DMS114 treated with DMSO at 0.1 percent for 48 hours (cell line): ENCODE measurements around the gene LRRFIP2.
"Not testable (repeated sequence)": the region's sequence is repeated elsewhere in the genome, so short reads cannot be mapped to it uniquely, and the experiment has no call there.

Source experiments
- DNase-seq: peaks from one replicate; lab custom pipeline; 2025; ENCODE audit not compliant: unreplicated experiment; lab: John Stamatoyannopoulos, UW

The LRRFIP2 gene

DNA sequence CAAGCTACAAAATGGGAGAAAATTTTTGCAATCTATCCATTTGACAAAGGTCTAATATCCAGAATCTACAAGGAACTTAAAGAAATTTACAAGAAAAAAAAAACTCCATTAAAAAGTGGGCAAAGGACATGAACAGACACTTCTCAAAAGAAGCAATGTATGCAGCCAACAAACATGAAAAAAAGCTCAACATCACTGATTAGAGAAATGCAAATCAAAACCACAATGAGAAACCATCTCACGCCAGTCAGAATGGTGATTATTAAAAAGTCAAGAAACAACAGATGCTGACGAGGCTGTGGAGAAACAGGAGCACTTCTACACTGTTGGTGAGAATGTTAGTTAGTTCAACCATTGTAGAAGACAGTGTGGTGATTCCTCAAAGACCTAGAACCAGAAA, 27.5 kb downstream of the LRRFIP2 start:
- not testable (repeated sequence) for DNase-seq

DNA sequence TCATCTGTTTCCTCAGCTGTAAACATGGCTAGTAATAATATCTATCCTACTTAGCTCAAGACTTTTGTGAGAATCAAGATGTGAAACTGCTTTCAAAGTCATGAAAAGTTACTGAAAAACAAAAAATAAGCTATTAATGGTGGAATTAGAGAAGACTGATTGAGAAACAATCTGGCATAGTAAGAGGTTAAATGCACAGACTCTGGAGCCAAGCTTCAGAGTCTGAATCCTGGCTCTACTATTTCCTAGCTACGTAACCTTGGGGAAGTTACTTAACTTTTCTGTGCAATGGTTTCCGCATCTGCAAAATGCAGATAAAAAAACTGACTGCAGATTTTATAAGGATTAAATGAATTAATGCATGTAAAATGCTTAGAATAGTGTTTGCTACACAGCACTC, 28.8 kb downstream of the LRRFIP2 start:
- DNase-seq: no peak

DNA sequence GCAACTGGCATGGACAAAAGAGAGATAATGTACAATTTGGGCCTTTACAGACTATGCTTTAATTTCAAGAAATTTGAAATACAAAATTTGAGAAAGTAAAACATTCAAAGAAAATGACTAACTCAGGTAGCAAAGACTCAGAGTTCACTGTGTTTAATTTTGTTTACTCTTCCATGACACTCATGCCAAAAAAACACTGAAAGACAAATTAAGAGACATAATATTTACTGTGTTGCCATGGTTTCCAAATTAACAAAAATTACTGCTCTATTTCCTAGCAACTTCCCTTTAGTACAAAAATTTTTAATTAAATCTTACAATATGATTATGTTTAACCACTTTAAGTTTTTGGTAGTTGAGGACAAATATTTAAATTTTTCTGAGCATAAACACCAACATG, 29.6 kb downstream of the LRRFIP2 start:
- no peak for DNase-seq

DNA sequence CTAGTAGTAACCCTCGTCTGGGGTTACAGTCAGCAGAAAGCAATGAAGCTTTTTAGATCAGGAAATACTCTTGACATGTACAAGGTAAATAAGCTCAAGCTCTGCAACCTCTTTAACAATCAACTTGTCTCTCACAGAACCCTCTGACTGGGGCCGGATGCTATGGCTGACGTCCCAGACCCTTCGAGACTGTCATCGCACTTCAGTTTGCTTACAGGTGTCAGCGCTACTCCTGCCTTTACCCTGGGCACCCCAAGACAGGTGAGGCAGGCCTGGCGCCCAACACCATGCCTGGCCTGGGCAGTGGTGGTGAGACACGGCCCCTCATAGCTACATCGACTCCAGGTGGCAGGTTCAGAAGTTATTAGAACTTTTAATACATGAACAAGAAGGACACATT, 30.6 kb downstream of the LRRFIP2 start:
- DNase-seq: no peak

DNA sequence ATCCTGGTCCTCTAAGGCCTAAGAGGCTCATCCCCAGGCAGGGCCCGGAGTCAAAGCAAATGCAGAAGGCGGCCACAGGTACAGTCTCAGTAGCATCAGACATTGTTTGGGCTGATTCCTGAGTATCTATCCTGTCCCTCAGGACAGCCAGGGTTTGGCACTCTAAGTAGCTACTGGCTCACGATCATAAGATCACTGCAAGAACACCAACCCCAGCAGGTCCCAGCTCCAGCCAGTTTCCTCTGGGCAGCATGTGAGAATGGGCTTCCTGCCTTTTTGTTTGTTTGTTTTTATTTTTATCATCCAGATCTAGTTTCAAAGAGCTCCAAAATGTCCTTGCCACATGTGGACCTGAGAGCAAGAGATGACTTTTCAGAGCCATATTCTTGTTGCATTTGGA, 32.7 kb downstream of the LRRFIP2 start:
- no peak for DNase-seq

DNA sequence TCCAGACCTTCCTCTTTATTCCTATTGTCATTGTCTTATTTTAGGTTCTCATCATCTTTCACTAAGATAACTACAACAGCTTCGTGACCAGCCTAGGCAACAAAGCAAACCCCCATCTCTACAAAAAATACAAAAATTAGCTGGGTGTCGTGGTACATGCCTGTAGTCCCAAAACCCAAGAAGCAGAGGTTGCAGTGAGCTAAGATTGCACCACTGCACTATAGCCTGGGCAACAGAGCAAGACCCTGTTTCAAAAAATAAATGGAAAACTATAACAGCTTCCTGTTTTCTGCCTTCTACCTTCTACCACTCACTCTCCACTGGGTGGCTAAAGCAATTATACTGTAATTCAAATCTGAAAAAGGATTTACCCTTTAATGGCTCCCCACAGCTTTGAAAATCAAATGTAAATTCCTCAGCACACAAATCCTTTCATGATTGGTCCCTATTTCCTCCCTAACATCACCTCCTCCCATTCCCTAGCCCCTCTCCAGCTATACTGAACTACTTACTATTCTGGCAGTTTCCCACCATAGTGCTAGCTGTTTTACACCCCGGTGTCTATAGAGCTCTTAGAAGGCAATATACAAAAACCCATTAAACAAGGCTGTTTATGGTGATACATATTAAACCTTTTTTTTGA, 33.4 kb downstream of the LRRFIP2 start:
- no peak for DNase-seq

DNA sequence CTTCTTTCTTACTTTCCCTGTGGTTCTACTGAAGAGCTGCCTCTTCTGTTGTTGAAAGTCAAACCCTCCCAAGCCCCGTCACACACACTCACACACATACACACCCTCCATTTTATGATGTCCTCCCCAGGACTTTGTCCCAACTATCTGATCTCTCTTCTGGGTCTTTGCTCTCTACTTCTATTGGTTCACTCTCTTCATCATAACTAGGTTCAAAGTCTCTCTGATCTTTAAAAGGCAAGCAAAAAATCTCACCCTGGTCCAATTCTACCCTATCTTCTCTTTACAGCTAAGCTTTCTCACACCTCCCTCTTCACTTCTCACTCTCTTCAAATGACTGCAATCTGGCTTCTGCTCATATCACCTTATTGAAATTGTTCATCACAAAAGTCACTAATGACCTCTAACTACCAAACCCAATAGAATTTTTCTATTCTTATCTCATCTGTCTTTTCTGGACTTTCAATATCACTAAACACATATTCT, 34.8 kb downstream of the LRRFIP2 start:
- no peak for DNase-seq

DNA sequence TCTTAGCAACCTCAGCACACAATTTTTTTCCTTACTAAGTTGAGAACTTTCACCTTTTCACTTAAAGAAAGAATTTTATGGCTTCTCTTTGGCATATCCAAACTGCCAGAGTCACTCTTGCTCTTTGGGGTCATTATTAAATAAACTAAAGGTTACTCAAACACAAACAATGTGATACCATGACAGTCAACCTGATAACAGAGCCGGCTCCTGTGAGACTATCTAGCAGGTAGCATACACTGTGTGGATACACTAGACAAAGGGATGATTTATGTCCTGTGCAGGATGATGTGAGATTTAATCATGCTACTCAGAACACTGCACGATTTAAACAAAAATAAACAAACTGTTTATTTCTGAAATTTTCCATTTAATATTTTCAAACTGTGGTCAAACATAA, 35.6 kb downstream of the LRRFIP2 start:
- no peak for DNase-seq

DNA sequence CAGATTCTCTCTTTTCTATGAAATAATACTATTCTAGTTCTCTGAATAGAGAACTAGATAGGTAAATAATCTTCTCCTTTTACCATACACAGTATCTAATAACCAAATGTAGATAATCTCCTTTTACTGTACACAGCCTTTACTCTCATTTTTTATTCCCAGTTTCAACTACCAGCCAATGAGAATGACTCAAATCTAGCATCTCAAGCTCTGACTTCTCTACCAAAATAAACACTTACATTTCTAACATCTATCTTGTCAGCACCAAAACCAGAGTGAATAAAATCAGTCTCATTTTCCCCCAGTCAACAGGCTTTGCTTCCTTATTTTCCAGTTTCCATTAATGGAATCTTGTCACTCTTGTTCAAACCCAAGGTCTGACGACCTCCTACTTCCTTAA, 36.9 kb downstream of the LRRFIP2 start:
- DNase-seq: no peak

DNA sequence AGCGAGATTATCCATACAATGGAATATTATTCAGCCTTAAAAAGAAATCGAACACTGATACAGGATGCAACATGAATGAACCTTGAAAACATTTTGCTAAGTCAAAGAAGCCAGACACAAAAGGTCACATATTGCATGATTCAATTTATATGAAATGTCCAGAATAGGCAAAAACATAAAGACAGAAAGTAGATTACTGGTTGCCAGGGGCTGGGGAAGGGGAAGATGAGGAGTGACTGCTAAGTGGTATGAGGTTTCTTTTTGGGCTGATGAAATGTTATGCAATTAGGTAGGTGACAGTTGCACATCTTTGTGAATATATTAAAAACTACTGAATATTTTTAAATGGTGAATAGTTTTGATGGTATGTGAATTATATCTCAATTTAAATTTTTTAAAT, 38.3 kb downstream of the LRRFIP2 start:
- no peak for DNase-seq

DNA sequence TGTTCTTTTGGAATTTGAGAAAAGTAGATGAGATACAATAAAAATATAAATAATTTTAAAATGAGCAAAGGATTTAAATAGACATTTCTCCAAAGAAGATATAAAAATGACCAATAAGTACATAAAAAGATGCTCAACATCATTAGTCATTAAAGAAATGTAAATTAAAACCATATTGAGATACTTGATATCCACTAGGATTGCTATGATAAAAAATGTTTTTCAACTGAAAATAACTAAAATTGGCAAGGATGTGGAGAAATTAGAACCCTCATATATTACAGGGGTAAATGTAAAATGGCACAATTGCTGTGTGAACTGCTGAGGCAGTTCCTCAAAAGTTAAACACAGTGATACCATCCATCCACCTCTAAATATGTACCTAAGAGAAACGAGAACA, 38.8 kb downstream of the LRRFIP2 start:
- DNase-seq: no peak

DNA sequence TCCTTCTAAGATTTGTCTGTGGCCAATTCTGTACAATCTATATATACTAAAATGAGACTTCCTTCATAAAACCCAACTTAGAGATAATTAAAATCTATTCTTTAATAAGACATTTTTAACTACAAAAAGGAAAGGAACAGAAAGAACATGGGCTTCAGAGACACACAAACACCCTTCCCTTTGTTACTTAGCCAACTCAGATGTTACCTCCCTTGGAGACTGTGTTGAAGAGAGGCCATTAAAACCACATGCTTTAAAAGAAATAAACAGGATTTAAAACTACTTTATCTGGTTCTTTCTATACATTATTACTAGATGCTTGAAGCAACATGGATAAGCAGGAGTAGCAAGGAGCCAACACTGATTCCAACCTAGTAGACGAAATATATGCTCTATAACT, 42.0 kb downstream of the LRRFIP2 start:
- no peak for DNase-seq

DNA sequence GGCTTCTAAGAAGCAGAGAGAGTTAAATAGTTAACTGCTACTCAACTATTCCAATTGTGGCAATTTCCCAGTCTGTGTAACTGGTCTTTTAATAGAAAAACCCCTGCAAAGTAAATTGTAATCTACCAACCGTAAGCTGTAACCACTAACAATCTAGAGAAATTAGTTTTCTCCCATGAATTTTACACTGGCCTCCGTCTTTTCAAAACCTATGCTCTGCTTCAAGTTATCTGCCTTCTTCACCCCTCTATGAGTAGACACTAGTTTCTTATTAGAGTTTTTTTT, 42.6 kb downstream of the LRRFIP2 start:
- DNase-seq: no peak

DNA sequence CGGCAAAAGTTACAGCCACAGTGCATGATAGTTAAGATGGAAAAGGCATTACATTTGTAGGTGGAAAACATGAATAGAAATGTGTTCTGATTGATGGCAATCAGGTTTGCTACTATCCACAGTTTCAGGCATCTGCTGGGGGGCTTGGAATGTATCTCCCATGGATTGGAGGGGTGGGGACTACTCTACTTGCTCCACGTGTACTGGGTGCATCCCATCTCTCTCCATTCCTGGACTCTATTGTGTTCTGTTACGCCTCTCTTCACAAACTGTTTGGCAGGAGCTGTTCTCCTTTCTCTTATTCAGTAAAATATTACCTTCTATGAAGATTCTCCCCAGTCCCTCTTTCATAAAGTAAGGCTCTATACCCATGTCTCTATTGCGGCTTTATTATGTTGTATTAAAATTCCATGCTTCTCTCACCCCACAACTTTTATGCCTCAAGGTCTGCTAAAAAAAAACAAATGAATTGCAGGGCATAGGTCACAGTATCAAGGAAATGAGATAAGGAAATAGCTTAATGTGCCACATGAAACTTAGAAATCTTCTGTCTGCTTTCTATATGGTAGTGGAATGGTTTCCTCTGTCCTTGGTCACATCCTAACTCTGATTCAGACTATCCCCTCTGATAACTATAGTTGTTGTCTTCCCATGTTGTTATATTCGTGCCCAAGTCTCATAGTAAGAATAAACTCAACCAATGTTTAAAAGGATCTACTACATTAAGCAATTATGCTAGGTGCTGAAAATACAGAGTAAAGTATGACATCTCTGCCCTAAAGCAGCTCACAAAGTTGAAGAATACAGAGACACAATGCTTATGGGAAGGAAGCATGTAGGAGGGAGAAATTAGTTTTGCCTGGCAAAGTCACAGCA, 43.2 kb downstream of the LRRFIP2 start:
- DNase-seq: no peak

DNA sequence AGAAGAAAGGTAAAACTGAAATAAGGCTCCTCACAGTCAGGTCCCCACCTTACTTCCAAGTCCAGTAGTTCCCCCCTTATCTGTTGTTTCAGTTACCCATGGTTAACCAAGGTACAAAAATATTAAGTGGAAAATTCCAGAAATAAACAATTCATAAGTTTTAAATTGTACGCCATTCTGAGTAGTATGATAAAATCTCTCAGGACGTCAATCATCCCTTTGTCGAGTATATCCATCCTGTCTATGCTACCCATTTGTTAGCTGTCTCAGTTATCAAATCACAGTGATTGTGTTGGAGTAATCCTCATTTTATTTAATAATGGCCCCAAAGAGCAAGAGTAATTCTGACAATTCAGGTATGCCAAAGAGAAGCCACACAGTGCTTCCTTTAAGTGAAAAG, 43.9 kb downstream of the LRRFIP2 start:
- DNase-seq: no peak

DNA sequence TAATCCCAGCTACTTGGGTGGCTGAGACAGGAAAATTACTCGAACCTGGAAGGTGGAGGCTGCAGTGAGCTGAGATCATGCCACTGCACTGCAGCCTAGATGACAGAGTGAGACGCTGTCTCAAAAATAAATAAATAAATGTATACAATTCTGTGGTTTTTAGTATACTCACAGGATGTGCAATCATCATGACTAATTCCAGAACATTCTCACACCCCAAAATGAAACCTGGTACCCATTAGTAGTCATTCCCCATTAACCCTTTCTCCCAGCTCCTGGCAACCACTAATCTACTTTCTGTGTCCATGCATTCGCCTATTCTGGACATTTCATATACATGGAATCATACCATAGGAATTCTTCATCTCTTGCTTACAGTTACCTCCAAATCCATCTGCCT, 44.5 kb downstream of the LRRFIP2 start:
- no peak for DNase-seq

DNA sequence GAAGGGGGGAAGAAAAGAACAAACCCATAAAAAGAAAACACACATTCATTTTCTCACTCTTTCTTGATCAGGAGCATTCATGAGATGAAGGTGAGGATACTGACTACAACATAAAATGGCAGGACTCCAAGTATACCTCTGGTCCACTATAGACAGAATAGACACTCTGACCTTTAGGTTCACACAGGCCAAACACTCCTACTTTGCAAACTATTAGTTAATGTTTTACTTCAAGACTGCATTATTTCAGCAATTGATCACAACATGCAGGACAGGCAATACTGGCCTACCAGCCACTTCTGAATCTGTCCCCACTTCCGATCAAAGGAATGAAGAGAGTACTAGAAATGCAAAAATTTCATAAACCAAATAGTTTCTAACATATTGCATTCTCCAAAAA, 47.0 kb downstream of the LRRFIP2 start:
- no peak for DNase-seq

DNA sequence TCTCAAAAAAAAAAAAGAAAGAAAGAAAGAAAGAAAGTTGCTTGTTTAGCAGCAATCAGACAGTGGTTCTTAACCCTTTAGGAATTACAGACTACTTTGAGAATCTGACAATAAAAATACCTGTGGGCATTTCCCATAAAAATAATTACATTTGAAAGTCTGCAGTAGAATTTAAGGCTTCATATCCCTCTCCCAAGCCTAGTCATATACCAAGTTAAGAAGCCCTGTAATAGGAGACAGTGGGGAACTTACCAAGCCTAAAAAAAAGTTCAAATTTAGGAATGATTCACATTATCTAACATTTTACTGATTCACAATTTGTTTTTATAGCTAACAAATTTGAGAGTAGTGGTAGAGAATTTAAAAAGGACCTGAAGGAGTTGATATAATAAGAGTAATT, 47.5 kb downstream of the LRRFIP2 start:
- DNase-seq: no peak

DNA sequence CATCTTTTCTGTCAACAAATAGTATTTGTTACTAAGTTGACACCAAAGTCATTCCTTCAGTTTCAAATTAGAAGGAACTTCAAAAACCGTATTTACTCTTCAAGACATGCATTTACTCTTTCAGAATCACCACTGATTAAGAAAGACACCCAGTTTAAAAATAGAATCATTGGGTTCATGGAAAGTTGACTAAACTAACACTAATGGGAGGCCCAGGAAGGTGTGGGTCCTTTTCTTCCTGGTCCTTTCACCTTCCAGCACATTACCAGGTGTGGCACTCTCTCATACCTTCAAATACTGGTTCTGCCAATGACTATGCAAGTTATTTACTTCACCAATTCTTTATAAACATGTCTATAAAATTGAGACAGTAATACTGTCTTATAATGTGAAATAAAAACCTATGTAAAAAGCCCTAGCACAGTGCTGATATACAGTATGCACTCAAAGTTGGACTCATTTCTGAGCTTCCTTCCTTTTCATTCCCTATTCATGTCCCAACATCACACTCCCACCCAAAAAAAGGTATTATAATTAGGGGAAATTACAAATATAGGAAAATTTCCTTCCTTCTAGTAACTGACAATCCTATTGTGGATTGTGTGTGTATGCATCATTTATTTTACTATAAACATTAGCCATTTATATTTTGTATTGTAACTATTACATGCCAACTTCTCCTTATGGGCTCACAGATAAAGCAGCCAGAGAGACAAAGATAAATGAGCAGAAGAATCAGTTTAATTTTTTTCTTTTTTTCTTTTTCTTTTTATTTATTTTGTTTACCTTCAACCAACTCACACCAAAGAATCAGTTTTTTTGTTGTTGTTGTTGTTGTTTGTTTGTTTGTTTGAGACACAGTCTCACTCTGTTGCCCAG, 48.9 kb downstream of the LRRFIP2 start:
- DNase-seq: no peak

DNA sequence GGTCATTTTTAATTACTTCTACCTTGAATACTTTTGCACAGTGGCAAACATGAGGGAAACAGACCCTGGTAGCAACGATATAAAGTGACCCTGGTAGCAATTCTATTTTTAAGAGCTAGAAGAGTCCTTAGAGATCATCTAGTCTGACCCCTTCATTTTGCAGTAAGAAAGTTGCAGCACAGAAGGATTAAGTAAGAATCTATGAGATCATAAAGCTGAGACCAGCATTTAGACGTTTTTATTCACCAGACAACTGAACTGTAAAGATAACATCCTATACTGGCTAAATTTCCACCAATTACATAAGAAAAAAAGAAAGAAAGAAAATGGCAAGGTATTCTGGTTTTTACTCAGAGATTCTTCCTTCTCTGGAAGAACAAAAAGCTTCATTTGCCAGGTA, 49.9 kb downstream of the LRRFIP2 start:
- DNase-seq: no peak

DNA sequence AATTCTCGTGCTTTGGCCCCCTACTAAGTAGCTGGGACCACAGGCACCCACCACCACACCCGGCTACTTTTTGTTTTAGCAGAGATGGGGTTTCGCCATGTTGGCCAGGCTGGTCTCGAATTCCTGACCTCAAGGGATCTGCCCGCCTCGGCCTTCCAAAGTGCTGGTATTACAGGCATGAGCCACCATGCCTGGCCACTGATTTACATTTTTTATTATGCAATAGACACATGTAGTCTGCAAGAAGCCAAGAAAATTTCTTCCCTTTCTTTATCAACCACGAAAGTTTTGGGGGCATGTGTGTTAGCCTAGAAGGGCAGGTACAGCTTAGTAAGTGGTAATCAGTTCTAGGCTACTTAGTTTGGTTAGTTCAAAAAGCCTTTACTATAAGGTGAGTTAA, 51.1 kb downstream of the LRRFIP2 start:
- no peak for DNase-seq

DNA sequence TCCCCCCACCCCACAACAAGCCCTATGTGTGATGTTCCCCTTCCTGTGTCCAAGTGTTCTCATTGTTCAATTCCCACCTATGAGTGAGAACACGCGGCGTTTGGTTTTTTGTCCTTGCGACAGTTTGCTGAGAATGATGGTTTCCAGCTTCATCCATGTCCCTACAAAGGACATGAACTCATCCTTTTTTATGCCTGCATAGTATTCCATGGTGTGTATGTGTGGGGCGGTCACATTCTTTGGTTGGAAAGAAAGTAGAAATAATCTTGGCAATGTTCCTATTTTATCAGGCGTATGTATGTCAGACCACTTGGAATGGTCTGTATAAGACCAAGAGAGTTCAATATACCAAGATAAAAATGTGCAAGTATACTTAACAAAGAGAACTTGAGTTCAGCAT, 52.3 kb downstream of the LRRFIP2 start:
- not testable (repeated sequence) for DNase-seq
